Loucy (cell line): ENCODE data around the gene GTF3C1.

ENCODE experiments used
- H2AFZ ChIP-seq: fragments of 200-600 bp; sonication (generic); 2 replicates; pipeline ENCODE4 v1.6.0; 2016; ENCODE audit warnings: antibody characterized with exemption, mild to moderate bottlenecking, low read length, moderate library complexity
- H3F3A ChIP-seq: fragments of 200-600 bp; 2 replicates; pipeline ENCODE4 v1.6.0; 2016; ENCODE audit warnings: antibody characterized with exemption, low read depth, mild to moderate bottlenecking
- H3K27me3 ChIP-seq: fragments of 200-600 bp; sonication (generic); 2 replicates; pipeline ENCODE4 v1.6.1; 2014; ENCODE audit warnings: low read length, mild to moderate bottlenecking; ENCODE audit not compliant: insufficient read depth, poor library complexity, severe bottlenecking
- H3K36me3 ChIP-seq: fragments of 200-600 bp; sonication (generic); 2 replicates; pipeline ENCODE4 v1.6.1; 2016; ENCODE audit warnings: low read length; ENCODE audit not compliant: insufficient read depth
- H3K4me1 ChIP-seq: fragments of 200-600 bp; sonication (generic); 2 replicates; pipeline ENCODE4 v1.5.1; 2014; ENCODE audit warnings: low read length, mild to moderate bottlenecking; ENCODE audit not compliant: insufficient read depth, poor library complexity, severe bottlenecking
- H3K4me2 ChIP-seq: fragments of 200-600 bp; sonication (generic); 2 replicates; pipeline ENCODE4 v1.6.0; 2014; ENCODE audit warnings: antibody characterized with exemption, low read length, low read depth, mild to moderate bottlenecking; ENCODE audit not compliant: poor library complexity, severe bottlenecking
- H3K4me3 ChIP-seq: fragments of 200-600 bp; sonication (generic); 2 replicates; pipeline ENCODE4 v1.5.1; 2014; ENCODE audit warnings: low read length, mild to moderate bottlenecking, mixed read lengths; ENCODE audit not compliant: poor library complexity, severe bottlenecking
- H3K79me2 ChIP-seq: fragments of 200-600 bp; sonication (generic); 2 replicates; pipeline ENCODE4 v1.6.1; 2014; ENCODE audit warnings: low read length; ENCODE audit not compliant: insufficient read depth
- H3K9ac ChIP-seq: fragments of 200-600 bp; sonication (generic); 2 replicates; pipeline ENCODE4 v1.6.0; 2014; ENCODE audit warnings: mild to moderate bottlenecking, low read depth, low read length, moderate library complexity; ENCODE audit not compliant: poor library complexity, severe bottlenecking
- H3K9me2 ChIP-seq: fragments of 200-600 bp; sonication (generic); replicated peaks from 2 replicates; pipeline ENCODE4 v1.6.1; 2016; ENCODE audit warnings: low read depth, low read length, mixed read lengths
- H3K9me3 ChIP-seq: fragments of 200-600 bp; sonication (generic); 2 replicates; pipeline ENCODE4 v1.6.1; 2014; ENCODE audit warnings: mild to moderate bottlenecking, antibody characterized with exemption, low read length, low read depth; ENCODE audit not compliant: insufficient read depth
- H4K20me1 ChIP-seq: fragments of 200-600 bp; sonication (generic); 2 replicates; pipeline ENCODE4 v1.6.0; 2014; ENCODE audit warnings: antibody characterized with exemption, low read length, mild to moderate bottlenecking; ENCODE audit not compliant: insufficient read depth, poor library complexity, severe bottlenecking
- EZH2phosphoT487 ChIP-seq: fragments of 200-600 bp; IDR thresholded peaks from 2 replicates; pipeline ENCODE4 v1.6.1; 2018; ENCODE audit warnings: antibody characterized with exemption, mild to moderate bottlenecking, moderate library complexity, borderline replicate concordance
- TF ChIP-seq, protein P1 (sequence below): fragments of 200-600 bp; sonication (generic); conservative IDR thresholded peaks from 2 replicates; pipeline ENCODE4 v1.5.1; 2014; ENCODE audit warnings: mild to moderate bottlenecking, antibody characterized with exemption, low read length

GTF3C1 gene

DNA sequence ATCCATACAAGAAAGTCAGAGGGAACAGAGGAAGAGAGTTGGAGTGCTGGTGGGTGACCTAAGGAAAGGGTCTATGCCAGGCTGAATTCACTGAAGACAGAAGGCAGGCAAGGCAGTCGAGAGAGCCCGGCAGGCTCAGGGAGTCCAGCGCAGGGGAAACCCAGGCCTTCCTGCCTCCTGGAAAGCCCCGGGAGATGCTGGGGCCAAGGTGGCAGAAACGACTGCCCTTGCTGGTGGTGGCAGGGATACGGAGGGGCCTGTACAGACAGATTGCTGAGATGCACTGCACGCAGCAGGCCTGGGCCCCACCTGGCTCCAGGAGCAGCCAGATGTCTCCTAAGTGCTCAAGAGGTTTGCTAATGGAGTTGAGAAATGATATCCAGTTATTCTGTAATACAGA is 59.8 kb downstream of the GTF3C1 start:
- H3K4me2 ChIP-seq = no peak overlapping the region
- peaks cover 79% of the 10 kb centered on the region; the same call in 1 of the 2 replicates for H3K36me3 ChIP-seq
- H3K4me3 ChIP-seq = no peak overlapping the region
- H3K9ac ChIP-seq = no peak overlapping the region
- H3F3A ChIP-seq = no peaks in the 10 kb centered on the region
- no peaks in the 10 kb centered on the region for H4K20me1 ChIP-seq
- H3K4me1 ChIP-seq = no peaks in the 10 kb centered on the region
- no peaks in the 10 kb centered on the region for H3K9me3 ChIP-seq
- TF ChIP-seq, protein P1, sequence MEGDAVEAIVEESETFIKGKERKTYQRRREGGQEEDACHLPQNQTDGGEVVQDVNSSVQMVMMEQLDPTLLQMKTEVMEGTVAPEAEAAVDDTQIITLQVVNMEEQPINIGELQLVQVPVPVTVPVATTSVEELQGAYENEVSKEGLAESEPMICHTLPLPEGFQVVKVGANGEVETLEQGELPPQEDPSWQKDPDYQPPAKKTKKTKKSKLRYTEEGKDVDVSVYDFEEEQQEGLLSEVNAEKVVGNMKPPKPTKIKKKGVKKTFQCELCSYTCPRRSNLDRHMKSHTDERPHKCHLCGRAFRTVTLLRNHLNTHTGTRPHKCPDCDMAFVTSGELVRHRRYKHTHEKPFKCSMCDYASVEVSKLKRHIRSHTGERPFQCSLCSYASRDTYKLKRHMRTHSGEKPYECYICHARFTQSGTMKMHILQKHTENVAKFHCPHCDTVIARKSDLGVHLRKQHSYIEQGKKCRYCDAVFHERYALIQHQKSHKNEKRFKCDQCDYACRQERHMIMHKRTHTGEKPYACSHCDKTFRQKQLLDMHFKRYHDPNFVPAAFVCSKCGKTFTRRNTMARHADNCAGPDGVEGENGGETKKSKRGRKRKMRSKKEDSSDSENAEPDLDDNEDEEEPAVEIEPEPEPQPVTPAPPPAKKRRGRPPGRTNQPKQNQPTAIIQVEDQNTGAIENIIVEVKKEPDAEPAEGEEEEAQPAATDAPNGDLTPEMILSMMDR = no peak
- no peak for TF ChIP-seq EZH2phosphoT487
- no peaks in the 10 kb centered on the region for H3K27me3 ChIP-seq
- H3K79me2 ChIP-seq = no peaks in the 10 kb centered on the region
- no peak overlapping the region for H2AFZ ChIP-seq
- H3K9me2 ChIP-seq = no peaks in the 10 kb centered on the region

DNA sequence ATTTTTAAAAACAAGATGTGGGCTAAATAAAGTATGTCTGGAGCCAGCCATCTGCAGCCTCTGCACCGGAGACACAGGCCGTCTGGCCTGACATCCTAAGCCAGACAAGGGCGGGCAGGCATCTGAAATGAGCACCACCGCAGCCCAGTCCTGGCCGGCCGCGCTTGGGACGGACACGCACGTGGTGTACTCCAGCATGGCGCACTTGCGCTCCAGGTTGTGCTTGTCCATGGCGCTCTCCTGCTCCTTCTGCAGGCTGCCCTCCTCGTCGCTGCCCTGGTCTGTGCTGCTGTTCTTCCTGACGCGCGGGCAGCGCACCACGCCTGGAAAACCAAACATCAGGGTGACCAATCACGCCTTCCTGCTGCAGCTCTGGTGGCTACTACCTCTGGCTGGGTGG is 60.3 kb downstream of the GTF3C1 start:
- H3K27me3 ChIP-seq = no peaks in the 10 kb centered on the region
- H3K4me1 ChIP-seq = no peaks in the 10 kb centered on the region

DNA sequence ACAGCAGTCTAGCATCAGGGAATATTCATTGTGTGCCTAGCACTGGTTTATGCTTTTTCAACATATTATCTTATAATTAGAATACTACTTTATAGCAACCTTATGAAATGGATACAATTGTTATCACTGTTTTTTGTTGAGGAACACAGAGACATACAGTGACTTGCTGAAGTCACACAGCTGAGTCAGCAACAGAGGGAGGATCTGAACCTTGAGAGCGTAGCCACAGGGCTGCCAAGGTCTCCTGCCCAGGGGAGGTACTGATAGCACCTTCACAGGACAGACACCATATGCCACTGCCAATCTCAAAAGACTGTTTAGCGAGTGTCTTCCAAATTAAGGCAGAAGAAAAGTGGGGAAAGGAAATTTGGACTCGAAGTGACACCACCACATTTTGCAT is 63.0 kb downstream of the GTF3C1 start:
- H3K9me2 ChIP-seq = no peaks in the 10 kb centered on the region
- no peak for TF ChIP-seq EZH2phosphoT487
- TF ChIP-seq, protein P1 = no peak
- no peaks in the 10 kb centered on the region for H3K79me2 ChIP-seq
- H3K4me3 ChIP-seq = no peak overlapping the region
- H4K20me1 ChIP-seq = no peaks in the 10 kb centered on the region
- H3K4me1 ChIP-seq = no peaks in the 10 kb centered on the region
- no peaks in the 10 kb centered on the region for H3K27me3 ChIP-seq
- no peaks in the 10 kb centered on the region for H3F3A ChIP-seq
- peaks cover 87% of the 10 kb centered on the region; the same call in 1 of the 2 replicates for H3K36me3 ChIP-seq
- no peak overlapping the region for H3K9ac ChIP-seq
- no peaks in the 10 kb centered on the region for H3K9me3 ChIP-seq
- no peak overlapping the region for H3K4me2 ChIP-seq
- no peak overlapping the region for H2AFZ ChIP-seq

More for the DNA sequence above, 60.3 kb downstream of the GTF3C1 start:
- Histone ChIP-seq H4K20me1 (no peaks in the 10 kb centered on the region), H2AFZ (no peak overlapping the region), H3K9me2 (no peaks in the 10 kb centered on the region), H3K4me3 (no peak overlapping the region), H3K79me2 (no peaks in the 10 kb centered on the region), H3K36me3 (peaks cover 79% of the 10 kb centered on the region; the same call in 1 of the 2 replicates), H3K9ac (no peak overlapping the region), H3K9me3 (no peaks in the 10 kb centered on the region), H3F3A (no peaks in the 10 kb centered on the region), H3K4me2 (no peak overlapping the region)
- TF ChIP-seq, protein P1 = no peak
- no peak for TF ChIP-seq EZH2phosphoT487
